PC-9 (cell line): ENCODE measurements around the gene CTBP2.

Source experiments
- EZH2 ChIP-seq: fragments of 200-600 bp; sonication (generic); IDR thresholded peaks from 2 replicates; pipeline ENCODE4 v1.8.0; 2017; ENCODE audit warnings: antibody characterized with exemption, low read depth
- TF ChIP-seq, protein P1 (sequence below): fragments of 200-600 bp; sonication (generic); conservative IDR thresholded peaks from 2 replicates; pipeline ENCODE4 v1.6.1; 2017; ENCODE audit warnings: mixed run types, antibody characterized with exemption, mild to moderate bottlenecking, moderate library complexity

DNA sequence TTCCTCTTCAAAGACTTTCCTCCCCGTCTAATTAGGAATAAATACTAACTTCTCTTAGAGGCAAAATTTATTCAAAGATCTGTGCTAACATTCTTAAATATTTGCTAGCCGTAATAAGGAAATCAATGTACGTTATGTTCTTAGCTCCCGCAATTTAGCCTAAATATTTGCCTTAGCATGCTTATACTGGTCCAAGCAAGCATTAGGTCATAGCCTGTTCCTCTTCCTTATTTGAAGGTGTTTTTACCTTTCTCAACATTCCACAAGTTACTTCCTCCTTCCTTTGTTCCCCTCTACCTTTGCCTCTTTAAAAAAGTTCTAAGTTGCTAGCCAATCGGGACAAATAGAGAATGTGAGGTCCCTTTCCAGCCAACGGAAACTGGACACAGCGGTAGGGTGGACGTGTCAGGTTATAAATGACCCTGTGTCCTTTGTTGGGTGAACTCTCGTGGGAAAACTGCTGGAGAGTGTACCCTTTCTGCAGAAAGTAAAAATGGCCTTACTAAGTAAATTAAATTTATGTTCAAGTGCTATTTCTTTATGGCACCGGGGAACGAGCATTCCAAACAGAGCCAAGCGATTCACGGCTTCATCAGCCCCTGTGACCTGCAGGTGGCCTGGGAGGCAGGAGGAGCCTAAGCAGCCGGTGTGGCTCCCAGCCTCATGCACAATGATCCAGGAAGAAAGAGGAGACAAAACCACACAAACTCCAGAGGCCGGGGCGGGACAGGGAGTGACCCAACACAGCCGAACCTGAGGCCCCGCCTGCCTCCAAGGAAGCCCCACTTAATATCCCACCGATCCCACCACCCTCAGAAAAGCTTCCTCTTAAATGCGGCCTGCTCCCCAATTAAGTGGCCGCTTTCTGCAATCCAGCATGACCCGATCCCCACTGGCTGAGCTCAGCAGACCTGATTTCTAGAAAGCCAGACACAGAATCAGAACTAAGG is 151.4 kb downstream of the CTBP2 start:
- TF ChIP-seq, protein P1, sequence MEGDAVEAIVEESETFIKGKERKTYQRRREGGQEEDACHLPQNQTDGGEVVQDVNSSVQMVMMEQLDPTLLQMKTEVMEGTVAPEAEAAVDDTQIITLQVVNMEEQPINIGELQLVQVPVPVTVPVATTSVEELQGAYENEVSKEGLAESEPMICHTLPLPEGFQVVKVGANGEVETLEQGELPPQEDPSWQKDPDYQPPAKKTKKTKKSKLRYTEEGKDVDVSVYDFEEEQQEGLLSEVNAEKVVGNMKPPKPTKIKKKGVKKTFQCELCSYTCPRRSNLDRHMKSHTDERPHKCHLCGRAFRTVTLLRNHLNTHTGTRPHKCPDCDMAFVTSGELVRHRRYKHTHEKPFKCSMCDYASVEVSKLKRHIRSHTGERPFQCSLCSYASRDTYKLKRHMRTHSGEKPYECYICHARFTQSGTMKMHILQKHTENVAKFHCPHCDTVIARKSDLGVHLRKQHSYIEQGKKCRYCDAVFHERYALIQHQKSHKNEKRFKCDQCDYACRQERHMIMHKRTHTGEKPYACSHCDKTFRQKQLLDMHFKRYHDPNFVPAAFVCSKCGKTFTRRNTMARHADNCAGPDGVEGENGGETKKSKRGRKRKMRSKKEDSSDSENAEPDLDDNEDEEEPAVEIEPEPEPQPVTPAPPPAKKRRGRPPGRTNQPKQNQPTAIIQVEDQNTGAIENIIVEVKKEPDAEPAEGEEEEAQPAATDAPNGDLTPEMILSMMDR: no peak
- TF ChIP-seq EZH2: no peak
